GM19043 (cell line): ENCODE data around the gene RND2.

ENCODE experiments used
- ATAC-seq: cut with Tn5 transposase; IDR thresholded peaks from one replicate; pipeline ENCODE4 v1.9.1; 2021; ENCODE audit warnings: low read depth; ENCODE audit not compliant: unreplicated experiment

RND2 gene

DNA sequence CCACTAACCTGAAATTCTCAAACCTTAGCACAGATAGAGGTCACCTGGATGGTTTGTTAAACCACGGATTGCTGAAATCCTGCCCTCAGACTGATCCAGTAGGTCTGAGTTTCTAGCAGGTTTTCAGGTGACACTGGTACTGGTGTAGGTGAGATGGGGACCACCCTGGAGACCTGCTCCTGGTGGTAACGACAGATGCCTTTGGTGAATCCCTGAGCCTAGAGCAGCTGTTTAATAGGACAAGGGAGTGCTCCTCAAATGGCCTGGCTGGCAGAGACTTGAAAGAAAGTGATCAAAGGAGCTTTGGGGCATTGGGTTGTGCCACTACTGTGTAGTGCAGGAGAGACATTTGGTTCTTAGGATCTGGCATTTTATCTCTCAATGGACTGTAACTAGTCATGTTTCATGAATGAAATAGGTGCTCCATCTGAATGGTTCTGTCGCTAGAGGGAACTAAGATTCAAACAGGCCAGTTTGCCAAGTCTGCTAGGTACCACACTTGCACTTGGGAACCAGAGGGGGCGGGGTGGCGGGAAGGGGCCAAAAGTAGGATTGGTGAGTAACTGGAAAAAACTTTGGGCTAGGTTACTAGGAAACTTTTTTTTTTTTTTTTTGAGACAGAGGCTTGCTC lies 21.4 kb upstream of the RND2 start:
- ATAC-seq, result no peak

DNA sequence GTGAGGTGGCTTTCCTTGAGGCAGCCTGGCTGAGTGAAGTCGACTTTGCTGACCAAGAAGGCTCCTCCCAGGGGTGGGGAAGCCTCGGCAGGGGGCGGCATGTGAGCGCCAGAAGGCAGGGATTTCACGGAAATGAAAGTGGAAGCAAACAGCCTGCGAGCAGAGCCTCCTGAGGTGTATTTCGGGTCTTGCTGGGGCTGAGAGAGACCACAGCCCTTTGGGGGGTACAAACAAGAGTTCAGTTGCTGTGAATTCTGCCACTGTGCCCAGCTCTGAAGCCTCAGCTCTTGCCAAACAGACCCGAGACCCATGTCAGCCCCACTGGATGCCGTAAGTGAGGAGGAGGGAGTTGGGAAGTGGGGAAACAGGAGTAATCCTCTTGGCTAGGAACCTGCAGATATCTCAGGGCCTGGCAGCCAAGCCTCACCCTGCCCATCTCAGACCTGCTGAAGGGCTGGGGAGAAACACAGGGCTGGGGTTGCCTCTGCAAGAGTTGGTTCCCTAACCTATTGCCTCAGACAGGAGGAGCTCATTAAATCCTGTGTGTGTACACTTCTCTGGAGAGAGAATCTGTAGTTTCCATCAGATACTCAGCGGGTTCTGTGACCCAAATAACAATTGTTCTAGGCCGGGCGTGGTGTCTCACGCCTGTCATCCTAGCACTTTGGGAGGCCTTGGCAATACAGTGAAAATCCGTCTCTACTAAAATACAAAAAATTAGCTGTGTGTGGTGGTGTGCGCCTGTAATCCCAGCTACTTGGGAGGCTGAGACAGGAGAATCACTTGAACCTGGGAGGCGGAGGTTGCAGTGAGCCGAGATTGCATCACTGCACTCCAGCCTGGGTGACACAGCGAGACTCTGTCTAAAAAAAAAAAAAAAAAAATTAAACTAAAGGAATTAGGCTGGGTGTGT lies 18.1 kb upstream of the RND2 start, which contains the start of gene IFI35:
TSS of gene IFI35 (plus strand) at position 146 of the 913 bp plus-strand sequence. CDS start at position 310, 164 bp downstream.
- ATAC-seq, result no peak

DNA sequence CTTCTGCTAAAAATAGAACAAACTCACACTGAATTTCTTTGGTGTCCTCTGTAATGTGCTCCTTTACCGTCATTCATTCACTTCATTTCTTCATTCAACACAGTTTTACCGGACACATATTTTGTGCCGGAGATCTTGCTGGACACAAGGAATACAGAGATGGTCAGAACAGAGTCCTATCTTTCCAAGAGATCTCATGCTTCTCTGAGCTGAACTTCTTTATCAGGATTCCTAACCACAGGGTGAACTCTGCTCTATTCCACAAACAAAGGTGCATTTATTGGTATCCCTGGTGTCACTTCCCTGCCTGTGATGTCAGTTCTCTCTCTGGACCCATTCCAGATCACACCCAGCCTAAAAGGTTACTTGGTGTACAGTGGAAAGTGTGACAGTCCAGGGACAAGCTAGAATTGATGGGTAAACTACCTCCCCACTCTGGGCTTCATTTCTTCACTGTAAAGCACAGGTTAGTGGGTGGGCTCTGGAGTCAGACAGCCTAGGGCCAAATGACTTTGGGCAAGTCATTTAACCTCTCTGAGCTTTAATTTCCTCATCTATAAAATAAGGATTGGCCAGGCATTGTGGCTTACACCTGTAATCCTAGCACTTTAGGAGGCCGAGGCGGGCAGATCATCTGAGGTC lies 14.2 kb upstream of the RND2 start:
- ATAC-seq, result no peak

DNA sequence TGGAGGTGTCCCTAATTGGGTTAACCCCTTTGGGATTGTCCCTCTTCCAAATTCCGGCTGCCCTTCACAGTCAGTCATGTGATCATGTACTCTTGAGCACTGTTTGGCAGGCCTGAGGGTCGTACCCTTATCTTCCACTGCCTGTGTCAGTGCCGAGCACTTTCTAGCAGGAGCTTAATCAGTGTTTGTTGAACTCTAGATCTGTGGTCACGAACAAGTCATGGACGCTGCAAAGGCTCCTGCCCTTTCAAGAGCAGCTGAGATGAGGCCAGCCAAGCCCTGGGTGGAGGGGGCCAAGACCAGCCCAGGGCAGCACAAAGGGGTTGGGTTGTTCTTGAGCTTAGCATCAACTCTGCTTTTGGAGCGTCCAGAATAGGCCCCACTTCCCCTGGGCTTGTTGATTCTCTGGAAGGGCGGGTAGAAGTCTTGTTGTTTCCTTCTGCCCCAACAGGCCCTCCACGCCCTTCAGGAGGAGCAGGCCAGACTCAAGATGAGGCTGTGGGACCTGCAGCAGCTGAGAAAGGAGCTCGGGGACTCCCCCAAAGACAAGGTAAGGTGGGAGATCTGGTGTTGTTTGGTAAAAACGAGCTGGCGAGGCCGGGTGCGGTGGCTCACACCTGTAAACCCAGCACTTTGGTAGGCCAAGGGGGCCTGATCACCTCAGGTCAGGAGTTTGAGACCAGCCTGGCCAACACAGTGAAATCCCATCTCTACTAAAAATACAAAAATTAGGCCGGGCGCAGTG lies 13.1 kb upstream of the RND2 start:
- no peak for ATAC-seq

DNA sequence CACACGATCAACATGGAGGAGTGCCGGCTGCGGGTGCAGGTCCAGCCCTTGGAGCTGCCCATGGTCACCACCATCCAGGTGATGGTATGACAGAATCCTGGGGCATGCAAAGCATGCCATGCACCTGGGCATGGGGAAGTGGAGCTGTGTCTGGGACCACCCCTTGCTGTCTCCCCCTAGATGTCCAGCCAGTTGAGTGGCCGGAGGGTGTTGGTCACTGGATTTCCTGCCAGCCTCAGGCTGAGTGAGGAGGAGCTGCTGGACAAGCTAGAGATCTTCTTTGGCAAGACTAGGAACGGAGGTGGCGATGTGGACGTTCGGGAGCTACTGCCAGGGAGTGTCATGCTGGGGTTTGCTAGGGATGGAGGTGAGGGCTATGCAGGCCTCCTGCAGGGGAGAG lies 11.7 kb upstream of the RND2 start:
- no peak for ATAC-seq

DNA sequence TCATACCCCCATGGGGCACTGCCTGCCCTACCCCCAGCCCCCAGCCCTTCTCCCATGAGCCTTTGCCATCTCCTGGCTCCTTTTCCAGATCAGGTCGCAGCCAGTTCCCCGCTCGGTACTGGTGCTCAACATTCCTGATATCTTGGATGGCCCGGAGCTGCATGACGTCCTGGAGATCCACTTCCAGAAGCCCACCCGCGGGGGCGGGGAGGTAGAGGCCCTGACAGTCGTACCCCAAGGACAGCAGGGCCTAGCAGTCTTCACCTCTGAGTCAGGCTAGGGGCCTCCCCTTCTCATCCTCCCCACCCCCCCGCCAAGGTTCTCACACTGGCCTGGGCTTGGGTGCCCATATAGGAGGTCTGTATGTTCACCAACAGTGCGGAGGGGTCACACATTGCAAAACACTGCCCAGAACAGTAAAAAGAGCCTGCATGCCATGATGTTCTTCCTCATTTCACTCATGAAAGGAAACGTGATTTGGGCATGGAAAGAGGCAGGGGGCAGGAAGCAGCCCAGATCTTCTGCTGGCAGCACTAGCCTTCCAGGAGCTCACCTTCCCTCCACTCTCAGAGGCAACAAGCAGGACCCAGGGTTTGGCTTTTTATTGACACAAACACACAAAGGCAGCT lies 10.9 kb upstream of the RND2 start:
- ATAC-seq, result no peak

DNA sequence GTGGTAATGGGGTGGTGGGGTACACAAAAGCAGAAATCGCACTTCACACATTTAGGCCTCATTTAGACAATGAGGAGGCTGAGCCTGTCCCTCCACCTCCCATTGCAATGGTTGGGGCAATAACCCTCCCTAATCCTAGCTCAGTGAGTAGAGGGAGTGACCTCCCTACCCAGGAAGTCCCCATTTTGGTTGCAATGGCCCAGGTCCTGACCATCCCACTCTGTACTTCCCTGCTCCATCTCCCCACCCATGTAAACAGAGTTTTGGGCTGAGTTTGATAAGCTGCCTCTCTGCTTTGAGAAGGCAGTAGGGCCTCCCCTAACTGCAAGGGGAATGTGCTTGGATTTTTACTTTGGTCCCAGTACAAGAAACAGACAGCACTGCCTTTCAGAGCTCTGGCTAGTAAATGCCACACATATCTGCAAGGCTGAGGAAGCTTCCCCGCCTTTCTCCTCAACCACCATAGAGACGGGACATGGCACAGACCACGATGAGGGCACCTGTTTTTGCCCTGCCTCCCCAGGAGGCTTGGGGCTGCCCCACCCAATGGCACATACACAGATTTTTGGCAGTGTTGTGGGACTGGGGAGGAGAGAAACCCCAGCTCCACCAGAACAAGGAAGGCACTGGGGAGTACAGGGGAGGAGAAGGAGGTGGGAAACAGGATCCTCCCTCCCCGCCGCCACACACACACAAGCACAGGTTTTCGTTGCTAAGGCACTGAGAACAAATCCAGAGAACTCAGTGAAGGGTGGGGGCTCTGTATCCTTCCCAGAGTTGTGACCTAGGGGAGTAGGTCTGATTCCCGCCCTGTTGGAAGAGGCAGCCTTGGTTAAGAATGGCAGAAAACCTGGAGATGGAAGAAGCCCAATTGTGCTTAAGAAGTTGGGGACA lies 10.1 kb upstream of the RND2 start:
- ATAC-seq, result no peak

DNA sequence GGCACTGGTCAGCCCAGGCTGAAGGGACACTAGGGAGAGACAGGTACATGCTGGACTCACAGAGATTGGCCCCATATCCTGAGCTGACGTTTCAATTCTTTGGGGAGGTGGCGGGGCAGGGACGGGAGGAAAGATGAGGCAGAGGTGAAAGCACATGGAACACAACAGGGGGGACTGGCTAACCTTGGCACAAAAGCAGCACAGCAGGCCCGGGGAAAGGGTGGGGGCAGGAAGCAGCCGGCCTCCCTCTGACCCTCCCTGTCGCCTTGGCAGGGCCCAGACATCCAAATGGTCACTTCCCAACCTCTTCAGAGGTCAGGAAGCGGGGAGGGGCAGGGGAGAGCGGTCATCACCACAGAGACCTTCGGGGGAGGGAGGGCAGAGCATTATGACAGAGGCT lies 9.5 kb upstream of the RND2 start:
- no peak for ATAC-seq

DNA sequence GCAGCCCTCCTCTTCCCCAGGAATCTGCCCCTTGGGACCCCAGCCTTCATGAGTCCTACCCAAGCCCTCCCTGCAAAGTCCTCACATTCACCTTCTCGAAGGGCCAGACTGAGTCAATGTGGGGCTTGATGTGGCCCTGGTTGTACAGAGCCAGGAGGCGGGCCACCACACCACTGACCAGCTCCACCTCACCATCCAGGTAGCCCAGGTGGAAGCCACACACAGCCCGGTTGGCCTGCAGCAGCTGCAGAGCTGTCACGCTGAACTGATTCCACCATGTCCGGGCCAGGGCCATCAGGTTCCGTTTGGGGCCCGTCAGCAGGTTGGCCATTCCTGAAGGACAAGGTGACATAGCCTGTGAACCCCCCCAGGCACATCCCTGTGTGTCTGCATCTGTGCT lies 8.8 kb upstream of the RND2 start:
- ATAC-seq, result no peak

DNA sequence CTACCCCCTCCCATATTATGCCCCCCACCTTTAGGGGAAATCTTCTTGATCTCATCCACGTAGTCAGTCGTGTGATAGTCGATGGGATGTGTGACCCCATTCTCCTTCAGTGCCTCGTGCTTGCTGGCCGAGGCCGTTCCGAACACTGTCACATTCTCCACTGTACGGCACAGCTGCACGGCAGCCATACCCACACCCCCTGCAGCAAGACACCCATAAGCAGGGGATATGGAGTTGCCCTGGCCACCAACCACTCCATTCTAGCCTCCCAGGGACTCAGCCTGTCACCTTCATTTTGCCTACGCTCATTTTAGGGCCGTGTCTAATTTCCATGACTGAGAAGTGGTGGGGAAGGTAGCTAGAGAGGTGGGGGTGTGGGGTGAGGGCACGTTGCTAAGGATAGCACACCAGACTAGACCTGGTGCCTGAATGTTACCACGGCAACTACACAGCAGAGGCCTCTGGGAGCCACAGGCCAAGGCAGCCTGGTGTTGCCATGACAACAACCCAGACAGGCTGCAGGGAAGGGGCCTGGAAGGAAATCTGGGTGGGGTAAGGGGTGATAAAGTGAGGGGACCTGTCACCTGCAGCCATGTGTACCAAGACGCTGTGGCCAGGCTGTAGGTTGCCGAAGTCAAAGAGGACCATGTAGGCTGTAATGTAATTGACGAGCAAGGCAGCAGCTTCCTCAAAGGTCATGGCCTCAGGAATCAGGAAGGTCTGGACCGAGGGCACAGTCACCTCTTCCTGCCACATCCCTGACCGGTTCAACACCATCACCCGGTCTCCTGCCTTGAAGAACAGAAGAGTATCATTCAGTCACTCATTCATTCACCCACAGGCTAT lies 6.8 kb upstream of the RND2 start:
- no peak for ATAC-seq

DNA sequence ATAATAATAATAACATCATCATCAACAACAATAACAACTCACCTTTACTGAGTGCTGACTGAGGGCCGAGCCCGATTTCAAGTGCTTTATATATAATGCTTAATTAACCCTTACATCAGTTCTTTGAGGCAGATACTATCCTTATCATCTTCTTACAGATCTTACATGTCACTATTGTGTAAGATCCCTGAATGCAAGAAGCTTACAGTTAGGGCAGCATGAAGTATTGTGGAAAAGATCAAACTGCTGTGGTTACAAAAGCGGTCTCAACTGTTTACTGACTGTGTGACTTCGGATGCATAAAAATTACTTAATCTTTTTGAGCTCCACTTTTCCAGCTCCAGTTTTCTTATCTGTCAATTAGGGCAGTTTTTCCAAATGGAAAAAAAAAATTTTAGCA lies 6.1 kb upstream of the RND2 start:
- no peak for ATAC-seq

DNA sequence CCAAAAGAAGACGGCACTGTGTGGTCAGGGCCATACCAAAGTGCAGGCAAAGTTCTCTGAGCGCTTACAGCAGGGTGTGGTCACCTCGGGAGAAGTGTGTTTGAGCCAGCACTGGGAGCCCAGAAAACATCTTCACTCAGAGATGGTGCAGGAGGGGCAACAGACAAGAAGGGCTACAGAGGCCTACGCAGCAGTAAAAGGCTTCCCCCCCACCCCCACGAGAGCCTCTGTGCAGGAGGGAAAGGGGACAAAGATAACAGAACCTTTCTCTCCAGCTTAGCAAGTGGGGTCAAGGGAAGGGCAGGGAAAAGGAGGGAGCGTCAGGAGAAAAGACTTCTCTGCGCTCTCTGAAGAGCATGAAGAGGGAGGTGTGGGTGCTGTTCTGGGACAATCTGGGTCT lies 5.6 kb upstream of the RND2 start:
- no peak for ATAC-seq

DNA sequence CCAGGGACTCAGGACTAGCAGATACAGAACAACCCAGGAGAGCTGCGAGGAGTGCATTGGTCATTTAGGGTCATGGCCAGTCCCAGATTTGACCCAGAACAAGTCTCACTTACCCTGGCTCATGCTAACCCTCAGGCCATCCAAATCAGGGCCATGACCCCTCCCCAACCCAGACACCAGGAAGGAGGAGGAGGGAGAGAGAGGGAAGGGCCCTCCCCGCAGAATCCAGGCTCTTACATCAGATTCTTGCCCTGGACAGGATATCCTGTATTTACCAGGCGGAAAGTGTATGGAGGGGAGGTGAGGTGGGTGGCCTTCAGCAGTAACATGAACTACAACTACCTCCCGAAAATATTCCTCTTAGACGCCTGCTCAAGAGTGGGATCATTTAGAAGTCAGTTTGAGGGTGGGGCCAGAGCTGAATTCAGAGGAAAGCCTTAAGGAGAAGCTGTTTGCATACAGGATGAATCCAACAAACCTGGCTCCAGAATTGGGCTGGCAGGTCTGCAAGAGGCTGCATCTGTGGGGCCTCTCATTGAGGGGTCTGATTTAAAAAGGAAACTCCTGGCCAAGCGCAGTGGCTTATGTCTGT lies 4.9 kb upstream of the RND2 start:
- no peak for ATAC-seq

DNA sequence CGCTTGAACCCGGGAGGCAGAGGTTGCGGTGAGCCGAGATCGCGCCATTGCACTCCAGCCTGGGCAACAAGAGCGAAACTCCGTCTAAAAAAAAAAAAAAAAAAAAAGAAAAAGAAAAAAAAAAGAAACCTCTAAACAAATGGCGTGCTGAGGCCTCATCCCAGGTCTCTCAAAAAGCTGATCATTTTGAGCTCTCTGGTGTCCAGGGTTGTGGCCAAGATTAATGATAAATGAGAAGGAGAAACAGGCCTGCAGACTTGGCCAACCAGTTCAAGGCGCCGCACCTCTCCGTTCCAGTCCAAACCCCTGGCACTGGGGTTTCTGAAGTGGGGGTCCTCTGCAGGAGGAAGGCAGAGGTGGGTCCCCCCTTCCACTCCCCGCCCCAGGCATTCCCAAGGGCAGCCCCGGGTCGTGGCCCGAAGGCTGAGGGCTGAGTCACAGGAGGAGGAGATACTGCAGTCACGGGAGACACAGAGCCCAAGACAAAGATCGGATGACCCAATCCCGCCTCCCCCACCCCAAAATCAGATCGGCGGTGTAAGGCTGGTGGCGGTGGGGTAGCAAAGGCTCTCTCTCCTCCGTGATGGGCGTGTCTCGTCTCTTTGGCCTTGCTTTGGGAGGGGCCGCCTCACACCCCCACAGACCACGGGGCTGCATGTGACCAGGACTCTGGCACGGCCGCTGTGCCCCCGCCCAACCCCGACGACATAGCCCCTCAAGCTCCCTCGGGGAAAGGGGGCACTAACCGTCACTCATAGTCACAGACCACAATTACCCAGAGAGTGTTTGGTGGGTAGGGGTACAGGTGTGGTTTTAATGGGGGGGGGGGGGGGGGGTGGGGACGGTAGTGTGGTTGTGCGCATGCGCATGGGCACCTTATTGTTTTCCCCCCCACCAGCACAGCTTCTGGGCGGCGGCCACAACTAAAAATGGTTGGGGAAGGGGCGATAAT lies 4.0 kb upstream of the RND2 start:
- no peak for ATAC-seq

DNA sequence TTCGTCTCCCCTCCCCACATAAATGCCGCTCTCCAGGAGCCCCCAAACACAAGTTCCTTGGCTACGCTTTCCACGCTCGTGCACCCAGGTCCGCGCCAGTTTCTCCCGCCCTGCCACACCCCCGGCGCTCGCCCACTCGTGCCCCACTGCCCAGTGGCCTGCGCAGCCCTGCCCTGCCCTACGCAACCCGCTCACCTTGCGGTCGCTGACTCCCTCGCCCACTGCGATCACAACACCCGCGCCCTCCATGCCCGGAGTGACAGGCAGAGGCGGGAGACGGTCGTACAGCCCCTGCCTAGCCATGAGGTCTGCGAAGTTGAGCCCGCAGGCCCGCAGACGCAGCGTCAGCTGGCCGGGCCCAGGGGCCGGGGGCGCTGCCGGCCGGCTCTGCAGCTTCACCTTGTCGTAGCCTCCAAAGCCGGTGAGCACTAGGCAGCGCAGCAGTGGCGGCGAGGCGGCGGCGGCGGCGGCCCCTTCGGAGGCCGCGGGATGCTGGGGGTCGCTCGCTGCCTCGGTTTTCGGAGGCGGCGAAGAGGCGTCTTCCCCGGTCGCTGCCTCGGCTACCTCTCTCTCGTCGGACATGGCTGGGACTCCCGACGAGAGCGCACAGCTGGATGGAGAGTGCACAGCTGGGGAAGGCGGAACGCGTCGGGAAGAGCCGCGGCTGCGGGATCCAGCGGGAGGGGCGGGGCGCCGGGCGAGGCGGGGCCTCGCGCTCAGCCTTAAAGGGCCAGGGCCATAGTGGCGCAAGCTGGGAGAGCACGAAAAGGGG lies 3.1 kb upstream of the RND2 start, which contains the start of gene VAT1:
TSS of gene VAT1 (minus strand) at position 645 of the 772 bp plus-strand sequence. CDS start at position 582, 63 bp downstream.
- no peak for ATAC-seq

DNA sequence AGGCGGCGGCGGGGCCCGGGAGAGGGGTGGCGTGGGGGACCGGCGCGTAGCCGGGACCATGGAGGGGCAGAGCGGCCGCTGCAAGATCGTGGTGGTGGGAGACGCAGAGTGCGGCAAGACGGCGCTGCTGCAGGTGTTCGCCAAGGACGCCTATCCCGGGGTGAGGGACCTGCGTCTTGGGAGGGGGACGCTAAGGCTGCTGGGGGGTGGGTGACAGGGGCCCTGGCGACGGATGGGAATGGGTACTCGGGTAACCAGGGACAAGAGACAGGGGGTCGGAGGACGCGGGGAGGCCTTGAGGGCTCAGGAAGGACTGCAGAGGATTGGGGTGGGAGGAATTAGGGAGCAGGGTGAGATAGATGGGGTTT lies 243 bp downstream of the RND2 start:
- no peak for ATAC-seq
